Cardiac muscle cell (in vitro differentiated cells and primary cell): ENCODE data around the gene SH3RF1. TPM values are rescaled to one million over a fixed set of nuclear protein-coding genes. Genes with fewer than 3 reads are reported as not detected.

ENCODE experiments used
- DNase-seq, 2 donors: peaks; one replicate each; pipeline versions ENCODE4 v3.0.0 to v3.0.0-alpha.2; 2010 to 2017; ENCODE audit warnings: low read depth in 1 of 2, low spot score in 1 of 2
- H3K27ac ChIP-seq: fragments of 200-600 bp; sonication (generic); 2 replicates; pipeline ENCODE4 v1.5.1; 2016
- H3K27me3 ChIP-seq: fragments of 200-600 bp; sonication (generic); 2 replicates; pipeline ENCODE4 v1.6.0; 2016; ENCODE audit warnings: control low read depth
- H3K36me3 ChIP-seq: fragments of 200-600 bp; sonication (generic); 2 replicates; pipeline ENCODE4 v1.5.1; 2016; ENCODE audit warnings: control low read depth
- H3K4me1 ChIP-seq: fragments of 200-600 bp; sonication (generic); 2 replicates; pipeline ENCODE4 v1.8.1; 2017; ENCODE audit warnings: low read depth, mild to moderate bottlenecking, mixed run types
- H3K4me3 ChIP-seq: fragments of 200-600 bp; sonication (generic); 2 replicates; pipeline ENCODE4 v1.5.1; 2016; ENCODE audit warnings: mild to moderate bottlenecking
- H3K9me3 ChIP-seq: fragments of 200-600 bp; sonication (generic); 2 replicates; pipeline ENCODE4 v1.5.1; 2017; ENCODE audit warnings: low read depth, mild to moderate bottlenecking, control low read depth
- polyA plus RNA-seq: library from polyadenylated mRNA; unstranded; fragments of >200 nt; fragmentation: Nextera tagmentation; extraction: Ambion mirVana; gene quantifications from 2 replicates; pipeline ENCODE4 v1.2.1, GENCODE V29; 2016
- total RNA-seq: library from RNA; depleted of rRNA; stranded (reverse); fragments of >200 nt; gene quantifications from 2 replicates; pipeline ENCODE4 v1.2.3, GENCODE V29; 2016
- TF ChIP-seq, protein P1 (sequence below): IDR thresholded peaks from 2 replicates; pipeline ENCODE4 v1.5.1; 2012; ENCODE audit warnings: low read depth, mild to moderate bottlenecking, low read length

Gene SH3RF1
- total and polyA plus RNA-seq, 2 experiments from 2014 or later: 3.4 to 4.3 TPM

- DNase-seq: no peak
- no peak overlapping the region for H3K27ac ChIP-seq
- H3K4me3 ChIP-seq: no peak overlapping the region
- TF ChIP-seq, protein P1, sequence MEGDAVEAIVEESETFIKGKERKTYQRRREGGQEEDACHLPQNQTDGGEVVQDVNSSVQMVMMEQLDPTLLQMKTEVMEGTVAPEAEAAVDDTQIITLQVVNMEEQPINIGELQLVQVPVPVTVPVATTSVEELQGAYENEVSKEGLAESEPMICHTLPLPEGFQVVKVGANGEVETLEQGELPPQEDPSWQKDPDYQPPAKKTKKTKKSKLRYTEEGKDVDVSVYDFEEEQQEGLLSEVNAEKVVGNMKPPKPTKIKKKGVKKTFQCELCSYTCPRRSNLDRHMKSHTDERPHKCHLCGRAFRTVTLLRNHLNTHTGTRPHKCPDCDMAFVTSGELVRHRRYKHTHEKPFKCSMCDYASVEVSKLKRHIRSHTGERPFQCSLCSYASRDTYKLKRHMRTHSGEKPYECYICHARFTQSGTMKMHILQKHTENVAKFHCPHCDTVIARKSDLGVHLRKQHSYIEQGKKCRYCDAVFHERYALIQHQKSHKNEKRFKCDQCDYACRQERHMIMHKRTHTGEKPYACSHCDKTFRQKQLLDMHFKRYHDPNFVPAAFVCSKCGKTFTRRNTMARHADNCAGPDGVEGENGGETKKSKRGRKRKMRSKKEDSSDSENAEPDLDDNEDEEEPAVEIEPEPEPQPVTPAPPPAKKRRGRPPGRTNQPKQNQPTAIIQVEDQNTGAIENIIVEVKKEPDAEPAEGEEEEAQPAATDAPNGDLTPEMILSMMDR: no peak
- H3K9me3 ChIP-seq: no peaks in the 10 kb centered on the region
- H3K36me3 ChIP-seq: no peaks in the 10 kb centered on the region
- H3K4me1 ChIP-seq: peaks cover 6% of the 10 kb centered on the region
- peaks cover 4% of the 10 kb centered on the region for H3K27me3 ChIP-seq
These were observed 4.1 kb downstream of the SH3RF1 start for GRCh38 chr4:169266661-169267060.

DNA sequence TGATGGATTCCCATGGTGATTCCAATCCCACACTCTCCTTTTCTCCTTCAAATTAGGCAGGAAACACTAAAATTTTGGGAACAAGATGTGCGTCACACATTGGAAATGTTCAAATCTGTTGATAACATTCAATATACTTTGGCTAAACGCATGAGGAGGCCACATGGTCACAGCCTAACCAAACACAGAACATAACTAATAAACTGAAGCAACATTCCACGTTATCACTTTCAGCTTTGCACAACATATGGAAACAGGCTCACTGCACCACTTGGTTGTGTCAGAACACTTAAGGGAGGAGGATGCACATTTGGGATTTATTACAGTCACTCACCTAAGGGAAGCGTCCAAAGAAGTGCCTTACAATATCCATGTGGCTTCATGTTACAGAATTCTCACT is 4.7 kb downstream of the SH3RF1 start:
- TF ChIP-seq, protein P1: no peak
- peak in 1 of 2 donors; percentile 71 for DNase-seq

DNA sequence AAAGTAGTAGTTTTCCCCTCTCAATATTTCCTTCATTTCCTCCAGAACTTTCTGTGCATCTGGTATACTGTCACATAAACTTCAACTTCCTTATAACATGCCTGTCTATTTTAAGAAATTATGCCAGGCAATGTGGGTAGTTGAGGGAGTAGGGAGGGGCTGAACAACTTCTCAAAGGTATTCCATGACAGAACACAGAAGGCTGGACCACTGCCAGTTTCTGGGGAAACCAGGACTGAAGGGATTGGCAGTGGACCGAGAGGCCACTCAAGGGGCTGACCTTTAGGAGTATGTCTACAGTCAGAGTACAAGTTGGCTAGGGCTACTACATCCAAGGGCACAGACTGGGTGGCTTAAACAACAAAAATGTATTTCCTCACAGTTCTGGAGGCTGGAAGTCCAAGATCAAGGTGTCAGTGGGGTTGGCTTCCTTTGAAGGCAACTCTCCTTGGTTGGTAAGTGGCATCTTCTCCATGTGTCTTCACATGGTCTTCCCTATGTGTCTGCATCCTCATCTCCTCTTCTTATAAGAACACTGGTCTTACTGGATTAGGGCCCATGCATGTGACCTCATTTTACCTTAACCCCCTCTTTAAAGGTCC is 6.9 kb downstream of the SH3RF1 start:
- TF ChIP-seq, protein P1: no peak
- H3K4me3 ChIP-seq: no peak overlapping the region
- no peaks in the 10 kb centered on the region for H3K9me3 ChIP-seq
- H3K36me3 ChIP-seq: no peaks in the 10 kb centered on the region
- H3K4me1 ChIP-seq: no peaks in the 10 kb centered on the region
- no peaks in the 10 kb centered on the region for H3K27me3 ChIP-seq
- no peak overlapping the region for H3K27ac ChIP-seq
- DNase-seq: no peak

More for the DNA sequence above, 4.7 kb downstream of the SH3RF1 start:
- H3K4me1 ChIP-seq: peaks cover 6% of the 10 kb centered on the region
- no peaks in the 10 kb centered on the region for H3K36me3 ChIP-seq
- H3K4me3 ChIP-seq: no peak overlapping the region
- H3K27ac ChIP-seq: no peak overlapping the region
- no peaks in the 10 kb centered on the region for H3K27me3 ChIP-seq
- no peaks in the 10 kb centered on the region for H3K9me3 ChIP-seq

DNA sequence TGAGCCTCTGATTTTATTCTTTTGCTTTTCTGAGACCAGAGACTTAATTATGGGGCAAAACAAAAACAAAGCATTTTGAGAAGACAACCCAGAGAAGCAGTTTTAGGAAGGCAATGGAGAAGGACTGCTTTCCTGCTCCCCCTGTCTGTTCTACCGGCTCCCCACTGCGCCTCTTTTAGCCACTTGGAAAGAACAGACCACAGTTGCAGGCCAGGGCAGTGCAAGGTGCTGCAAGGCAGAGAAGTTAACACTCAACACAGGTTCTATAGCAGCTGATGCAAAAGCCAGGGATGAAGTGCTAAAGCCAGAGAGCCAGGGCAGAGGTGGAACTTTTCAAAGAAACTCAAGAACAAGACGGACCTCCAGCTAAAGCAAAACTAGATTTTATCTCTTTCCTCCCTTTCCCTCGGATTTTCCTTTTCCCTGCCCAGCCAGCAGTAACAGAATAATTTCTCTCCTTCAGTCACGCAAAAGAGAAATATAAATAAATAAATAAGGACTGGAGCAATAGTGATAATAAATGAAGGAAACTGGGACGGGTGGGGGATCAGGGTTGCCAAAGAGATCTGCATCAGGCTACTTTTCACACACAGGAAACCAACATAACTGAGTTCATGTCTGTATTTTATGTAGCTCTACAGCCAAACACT is 10.4 kb downstream of the SH3RF1 start:
- TF ChIP-seq, protein P1: no peak
- Histone ChIP-seq H3K27ac (no peak overlapping the region), H3K9me3 (no peaks in the 10 kb centered on the region), H3K4me3 (no peak overlapping the region), H3K27me3 (no peaks in the 10 kb centered on the region), H3K4me1 (peaks cover 7% of the 10 kb centered on the region), H3K36me3 (no peaks in the 10 kb centered on the region)
- no peak for DNase-seq

GRCh38 chr4:169259271-169259670 is 11.5 kb downstream of the SH3RF1 start:
- TF ChIP-seq, protein P1: no peak
- DNase-seq: no peak
- H3K36me3 ChIP-seq: no peaks in the 10 kb centered on the region
- H3K4me1 ChIP-seq: peaks cover 14% of the 10 kb centered on the region
- H3K9me3 ChIP-seq: no peaks in the 10 kb centered on the region
- no peaks in the 10 kb centered on the region for H3K27me3 ChIP-seq
- no peak overlapping the region for H3K4me3 ChIP-seq
- H3K27ac ChIP-seq: no peak overlapping the region
